Calu3 (cell line): ENCODE data around the gene HDDC2. TPM values are rescaled to one million over a fixed set of nuclear protein-coding genes. Genes with fewer than 3 reads are reported as not detected.

Experiments used
- BruUV-seq: library from RNA; stranded (reverse); fragments of 400-500 nt; replicated peaks from 2 replicates; lab custom pipeline; 2021; lab: Mats Ljungman, UMichigan
- CTCF ChIA-PET: fragments of 300-600 bp; sonication (Branson Sonifier 250); formaldehyde crosslinking; loops from one replicate; lab custom pipeline; 2022; ENCODE audit warnings: antibody characterized with exemption; lab: Charles Lee
- DNase-seq: peaks from one replicate; pipeline ENCODE4 v3.0.0; 2022
- H3K27ac Mint-ChIP-seq: one replicate; pipeline ENCODE4 v1.8.0; 2022; ENCODE audit warnings: mixed read lengths; ENCODE audit not compliant: unreplicated experiment
- H3K27me3 Mint-ChIP-seq: one replicate; pipeline ENCODE4 v1.8.0; 2022; ENCODE audit warnings: mixed read lengths; ENCODE audit not compliant: unreplicated experiment
- H3K36me3 Mint-ChIP-seq: one replicate; pipeline ENCODE4 v1.8.0; 2022; ENCODE audit warnings: mild to moderate bottlenecking, moderate library complexity, mixed read lengths; ENCODE audit not compliant: insufficient read depth, unreplicated experiment
- H3K4me1 Mint-ChIP-seq: one replicate; pipeline ENCODE4 v1.8.0; 2022; ENCODE audit warnings: mild to moderate bottlenecking, low read depth, mixed read lengths; ENCODE audit not compliant: unreplicated experiment
- H3K4me3 Mint-ChIP-seq: one replicate; pipeline ENCODE4 v1.8.0; 2022; ENCODE audit warnings: mild to moderate bottlenecking, low read depth, moderate library complexity, mixed read lengths; ENCODE audit not compliant: unreplicated experiment
- H3K9me3 Mint-ChIP-seq: one replicate; pipeline ENCODE4 v1.8.0; 2022; ENCODE audit warnings: low read depth, mixed read lengths; ENCODE audit not compliant: unreplicated experiment
- intact Hi-C: fragments of 100-400 bp; cut with micrococcal nuclease; formaldehyde crosslinking; loops from one replicate; pipeline ENCODE4 v1.10.0; 2022; ENCODE audit not compliant: unreplicated experiment
- total RNA-seq: library from RNA; stranded (reverse); gene quantifications from 2 replicates; pipeline ENCODE4 v1.2.3, GENCODE V29; 2022
- TF ChIP-seq, protein P1 (sequence below): fragments of 200-600 bp; IDR thresholded peaks from one replicate; pipeline ENCODE4 v1.8.0; 2022; ENCODE audit warnings: antibody characterized with exemption; ENCODE audit not compliant: unreplicated experiment

HDDC2 gene
- total RNA-seq, 1 experiment from 2014 or later = 24.2 TPM

GRCh38 chr6:125341460-125341859 is 39.7 kb upstream of the HDDC2 start:
- Mint-ChIP-seq H3K4me3 (no peak overlapping the region), H3K27me3 (no peaks in the 10 kb centered on the region), H3K9me3 (no peaks in the 10 kb centered on the region), H3K4me1 (no peaks in the 10 kb centered on the region), H3K27ac (no peak overlapping the region), H3K36me3 (no peaks in the 10 kb centered on the region)
- BruUV-seq = no TSS peak
- TF ChIP-seq, protein P1, sequence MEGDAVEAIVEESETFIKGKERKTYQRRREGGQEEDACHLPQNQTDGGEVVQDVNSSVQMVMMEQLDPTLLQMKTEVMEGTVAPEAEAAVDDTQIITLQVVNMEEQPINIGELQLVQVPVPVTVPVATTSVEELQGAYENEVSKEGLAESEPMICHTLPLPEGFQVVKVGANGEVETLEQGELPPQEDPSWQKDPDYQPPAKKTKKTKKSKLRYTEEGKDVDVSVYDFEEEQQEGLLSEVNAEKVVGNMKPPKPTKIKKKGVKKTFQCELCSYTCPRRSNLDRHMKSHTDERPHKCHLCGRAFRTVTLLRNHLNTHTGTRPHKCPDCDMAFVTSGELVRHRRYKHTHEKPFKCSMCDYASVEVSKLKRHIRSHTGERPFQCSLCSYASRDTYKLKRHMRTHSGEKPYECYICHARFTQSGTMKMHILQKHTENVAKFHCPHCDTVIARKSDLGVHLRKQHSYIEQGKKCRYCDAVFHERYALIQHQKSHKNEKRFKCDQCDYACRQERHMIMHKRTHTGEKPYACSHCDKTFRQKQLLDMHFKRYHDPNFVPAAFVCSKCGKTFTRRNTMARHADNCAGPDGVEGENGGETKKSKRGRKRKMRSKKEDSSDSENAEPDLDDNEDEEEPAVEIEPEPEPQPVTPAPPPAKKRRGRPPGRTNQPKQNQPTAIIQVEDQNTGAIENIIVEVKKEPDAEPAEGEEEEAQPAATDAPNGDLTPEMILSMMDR = no peak
- intact Hi-C loops = no loop called here
- CTCF ChIA-PET = no interaction called here
- no peak for DNase-seq

GRCh38 chr6:125340991-125341390 is 39.2 kb upstream of the HDDC2 start:
- DNase-seq = no peak
- Mint-ChIP-seq H3K27ac (no peak overlapping the region), H3K27me3 (peaks cover 2% of the 10 kb centered on the region), H3K4me3 (no peak overlapping the region), H3K36me3 (no peaks in the 10 kb centered on the region), H3K4me1 (no peaks in the 10 kb centered on the region), H3K9me3 (no peaks in the 10 kb centered on the region)
- TF ChIP-seq, protein P1 = no peak
- CTCF ChIA-PET = no interaction called here
- intact Hi-C loops = no loop called here
- no TSS peak for BruUV-seq

DNA sequence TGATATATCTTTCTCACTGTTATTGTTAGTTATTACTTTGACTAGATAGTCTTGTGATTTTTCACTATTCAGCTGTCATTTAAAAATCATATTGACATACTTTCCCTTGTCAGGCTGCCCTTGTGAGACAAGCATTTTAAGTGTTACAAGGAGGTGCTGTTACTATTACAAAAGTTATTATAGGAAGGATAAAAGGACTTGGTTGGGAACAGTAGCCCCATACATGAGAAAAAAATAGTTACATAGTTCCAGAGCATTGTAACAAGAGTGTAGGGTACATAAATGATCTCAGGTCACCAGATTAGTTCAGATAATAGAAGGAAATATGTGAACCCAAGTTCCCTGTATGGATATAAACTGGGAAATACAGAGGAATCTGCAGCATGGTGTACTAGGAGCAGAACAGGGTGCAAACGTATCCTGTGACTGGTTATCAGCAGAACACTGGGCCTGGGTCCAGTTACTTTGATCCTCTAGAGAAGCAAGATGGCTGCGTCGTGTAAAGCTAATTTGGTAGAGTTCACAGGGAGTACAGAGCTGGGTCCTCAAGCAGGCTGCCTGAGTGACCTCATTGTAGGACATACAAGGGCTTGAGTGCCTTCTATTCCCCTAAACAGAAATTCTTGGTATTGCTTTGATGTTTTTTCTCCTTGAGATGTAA is 38.5 kb upstream of the HDDC2 start:
- DNase-seq = no peak
- intact Hi-C loops = no loop called here
- Mint-ChIP-seq H3K4me3 (no peak overlapping the region), H3K36me3 (no peaks in the 10 kb centered on the region), H3K27me3 (peaks cover 9% of the 10 kb centered on the region), H3K27ac (no peak overlapping the region), H3K9me3 (no peaks in the 10 kb centered on the region), H3K4me1 (no peaks in the 10 kb centered on the region)
- TF ChIP-seq, protein P1 = no peak
- no TSS peak for BruUV-seq
- CTCF ChIA-PET = no interaction called here

DNA sequence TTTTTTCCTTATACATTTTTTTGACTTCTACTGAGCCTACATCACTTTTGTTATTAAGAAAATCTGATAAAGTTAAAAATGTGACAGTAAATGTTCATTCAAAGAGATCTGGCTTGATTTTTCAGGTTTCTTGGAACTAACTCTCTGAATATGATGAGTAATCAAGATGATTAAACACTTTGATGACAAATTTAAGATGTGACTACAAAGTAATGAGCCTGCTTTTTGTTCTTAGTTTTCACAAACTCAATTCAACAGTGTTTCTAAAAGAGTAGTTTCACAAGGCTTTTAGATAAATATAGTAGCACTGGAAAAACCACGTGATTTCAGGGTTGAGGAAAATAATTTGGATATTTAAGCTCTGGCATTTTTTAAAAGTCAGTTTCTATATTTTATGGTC is 37.9 kb upstream of the HDDC2 start:
- TF ChIP-seq, protein P1 = no peak
- H3K36me3 Mint-ChIP-seq = no peaks in the 10 kb centered on the region
- H3K9me3 Mint-ChIP-seq = no peaks in the 10 kb centered on the region
- BruUV-seq = no TSS peak
- H3K27me3 Mint-ChIP-seq = peaks cover 10% of the 10 kb centered on the region
- H3K4me3 Mint-ChIP-seq = no peak overlapping the region
- no peaks in the 10 kb centered on the region for H3K4me1 Mint-ChIP-seq
- no peak overlapping the region for H3K27ac Mint-ChIP-seq
- intact Hi-C loops = no loop called here
- DNase-seq = no peak
- CTCF ChIA-PET = no interaction called here
